GM19467 (cell line): Measurements from ENCODE around the gene CRYAB.
A peak's percentile ranks its signal among the peaks of the same experiment; 100 is the strongest.
"Not testable (repeated sequence)": the region's sequence is repeated elsewhere in the genome, so short reads cannot be mapped to it uniquely, and the experiment has no call there.

ENCODE experiments used
- ATAC-seq: cut with Tn5 transposase; IDR thresholded peaks from one replicate; pipeline ENCODE4 v1.9.1; 2021; ENCODE audit warnings: mild to moderate bottlenecking, moderate library complexity; ENCODE audit not compliant: unreplicated experiment

CRYAB gene

DNA sequence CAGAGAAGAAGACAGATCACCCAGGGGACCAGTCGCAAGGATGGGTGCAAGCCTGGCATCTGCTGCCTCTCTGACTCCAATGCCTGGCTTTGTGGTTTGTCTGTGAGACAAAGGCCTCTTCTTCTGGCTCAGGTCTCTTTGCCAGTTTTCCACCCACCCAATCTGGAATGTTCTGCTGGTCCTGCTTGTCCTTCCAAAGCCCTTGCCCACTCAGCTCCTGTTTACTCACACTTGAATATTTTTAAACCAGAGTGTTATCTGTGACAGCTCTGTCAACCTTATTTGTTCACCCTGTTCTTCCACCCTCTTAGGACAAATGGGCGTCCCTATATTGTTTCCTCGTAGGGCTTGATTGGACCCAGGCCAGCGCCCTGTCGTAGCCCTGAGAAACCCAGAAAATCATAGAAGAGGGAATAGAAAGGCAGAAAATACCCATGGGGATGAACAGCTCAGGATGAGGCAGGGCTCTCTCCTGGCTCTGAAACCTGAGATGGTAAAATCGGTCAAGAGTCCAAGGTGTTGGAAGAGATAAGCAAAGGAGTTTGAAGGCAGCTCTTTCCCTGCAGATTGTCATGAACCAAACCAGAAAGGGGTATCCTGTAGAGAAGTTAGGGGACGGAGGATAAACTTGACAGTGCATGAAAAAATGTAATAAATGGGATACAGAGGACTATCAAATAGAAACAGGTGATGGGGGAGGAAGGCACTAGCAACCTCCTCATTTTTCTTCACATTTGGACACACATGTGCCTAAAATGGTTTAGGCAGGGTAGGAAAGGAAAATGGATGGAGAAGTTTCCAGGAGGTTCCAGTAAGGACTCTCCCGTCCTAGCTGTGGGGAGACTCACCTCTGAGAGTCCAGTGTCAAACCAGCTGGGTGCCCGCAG is 651 bp downstream of the CRYAB start:
- no peak for ATAC-seq

- no peak for ATAC-seq
Observed at GRCh38 chr11:111909378-111909777, 2.2 kb downstream of the CRYAB start.

GRCh38 chr11:111908639-111909305 is 2.8 kb downstream of the CRYAB start:
- ATAC-seq, result no peak

GRCh38 chr11:111906680-111907079 is 4.9 kb downstream of the CRYAB start:
- no peak for ATAC-seq

DNA sequence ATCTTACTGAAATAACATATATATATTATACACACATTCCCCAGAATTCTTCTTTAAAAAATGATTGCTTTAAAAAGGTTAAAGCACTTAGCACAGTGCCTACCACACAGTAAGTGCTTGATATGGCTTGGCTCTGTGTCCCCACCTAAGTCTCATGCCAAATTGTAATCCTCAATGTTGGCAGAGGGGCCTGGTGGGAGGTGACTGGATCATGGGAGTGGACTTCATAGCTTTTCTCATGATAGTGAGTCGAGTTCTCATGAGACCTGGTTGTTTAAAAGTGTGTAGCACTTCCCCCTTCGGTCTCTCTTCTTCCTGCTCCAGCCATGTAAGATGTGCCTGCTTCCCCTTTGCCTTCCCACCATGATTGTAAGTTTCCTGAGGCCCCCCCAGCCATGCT is 6.2 kb downstream of the CRYAB start:
- no peak for ATAC-seq

GRCh38 chr11:111886844-111887243 is 24.7 kb downstream of the CRYAB start:
- no peak for ATAC-seq

GRCh38 chr11:111886032-111886431 is 25.5 kb downstream of the CRYAB start:
- ATAC-seq, result no peak

GRCh38 chr11:111885053-111885452 is 26.5 kb downstream of the CRYAB start:
- not testable (repeated sequence) for ATAC-seq

GRCh38 chr11:111882202-111882601 is 29.4 kb downstream of the CRYAB start:
- no peak for ATAC-seq

DNA sequence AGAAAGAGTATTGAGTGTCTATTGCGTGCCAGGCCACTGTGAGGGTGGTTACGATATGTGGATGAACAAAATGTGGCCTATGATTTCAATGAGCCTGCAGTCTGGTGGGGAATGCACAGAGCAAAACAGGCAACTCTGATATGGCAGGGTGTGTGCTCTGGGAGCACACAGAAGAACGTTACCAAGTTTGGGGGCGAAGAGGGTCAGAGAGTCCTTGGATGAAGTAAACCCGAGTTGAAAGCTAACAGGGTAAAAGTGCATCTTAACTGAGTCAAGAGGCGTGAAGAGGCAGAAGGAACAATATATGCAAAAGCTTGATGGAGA is 32.0 kb downstream of the CRYAB start:
- ATAC-seq, result peak; percentile 1

- ATAC-seq, result peak; percentile 88
Observed at GRCh38 chr11:111878849-111879636, 32.5 kb downstream of the CRYAB start, which contains the start of the genes CFAP68 and FDXACB1. Gene CFAP68, plus strand, starts transcription at chr11:111879541. Its CDS starts 20 bp downstream, at chr11:111879561. Gene FDXACB1, minus strand, starts transcription at chr11:111879165. Its CDS starts 33 bp downstream, at chr11:111879132.

- ATAC-seq, result peak; percentile 15
Observed at GRCh38 chr11:111878385-111878848, 33.2 kb downstream of the CRYAB start.

- no peak for ATAC-seq
Observed at GRCh38 chr11:111871693-111872161, 39.8 kb downstream of the CRYAB start.

GRCh38 chr11:111870886-111871692 is 40.5 kb downstream of the CRYAB start, which contains the start of gene ALG9:
Gene ALG9, minus strand, starts transcription at chr11:111871581. Its CDS starts 99 bp downstream, at chr11:111871482.
- peak; percentile 73 for ATAC-seq

- ATAC-seq, result no peak
Observed at GRCh38 chr11:111870522-111870885, 41.1 kb downstream of the CRYAB start.

GRCh38 chr11:111870113-111870512 is 41.5 kb downstream of the CRYAB start:
- ATAC-seq, result no peak

GRCh38 chr11:111860257-111860656 is 51.3 kb downstream of the CRYAB start:
- no peak for ATAC-seq
